Uterus (tissue), 4 donors: Measurements from ENCODE around the gene BICRA. TPM values are rescaled to one million over a fixed set of nuclear protein-coding genes. Genes with fewer than 3 reads are reported as not detected.

Experiments
- DNase-seq, 2 donors: peaks; one replicate each; pipeline ENCODE4 v3.0.0-alpha.2; 2019 to 2020
- H3K27ac ChIP-seq, 2 donors: fragments of 200-600 bp; sonication (generic); 1 replicate in 1 of 2; 2 replicates in 1 of 2; pipeline ENCODE4 v1.5.1; 2016 to 2018
- H3K27me3 ChIP-seq, 2 donors: fragments of 200-600 bp; sonication (generic); one replicate each; pipeline ENCODE4 v1.5.1; 2018 to 2019; ENCODE audit warnings: control low read depth in 1 of 2
- H3K36me3 ChIP-seq, 2 donors: fragments of 200-600 bp; sonication (generic); one replicate each; pipeline ENCODE4 v1.5.1; 2019; ENCODE audit warnings: control low read depth in 1 of 2
- H3K4me1 ChIP-seq, 2 donors: fragments of 200-600 bp; sonication (generic); one replicate each; pipeline ENCODE4 v1.5.1; 2018 to 2019; ENCODE audit warnings: control low read depth in 1 of 2
- H3K4me3 ChIP-seq, 2 donors: fragments of 200-600 bp; sonication (generic); 1 replicate in 1 of 2; 2 replicates in 1 of 2; pipeline ENCODE4 v1.5.1; 2018 to 2019; ENCODE audit warnings: mild to moderate bottlenecking in 1 of 2
- H3K9me3 ChIP-seq, 2 donors: fragments of 200-600 bp; sonication (generic); one replicate each; pipeline ENCODE4 v1.5.1; 2019; ENCODE audit warnings: control low read depth in 1 of 2
- POLR2A ChIP-seq, 2 donors: fragments of 450-650 bp; IDR thresholded peaks; one replicate each; pipeline ENCODE4 v1.6.1; 2016; ENCODE audit warnings: antibody characterized with exemption in 2 of 2, mild to moderate bottlenecking in 1 of 2, moderate library complexity in 1 of 2
- intact Hi-C: fragments of 100-400 bp; cut with DNase I; formaldehyde crosslinking; loops from one replicate; pipeline ENCODE4 v1.15.1; 2023; ENCODE audit warnings: low total_unique reads
- total RNA-seq, 4 donors: library from RNA; depleted of rRNA in 3 of 4; stranded (reverse); fragments of >200 nt in 3 of 4; gene quantifications; one replicate each; pipeline versions ENCODE4 v1.1.0 to v1.2.4, GENCODE V29; 2014 to 2023
- TF ChIP-seq, protein P1 (sequence below), 4 experiments: fragments of 200-600 bp in 2 of 4; fragments of 450-650 bp in 2 of 4; sonication (generic) in 2 of 4; IDR thresholded peaks; one replicate each; pipeline ENCODE4 v1.5.1; 2016 to 2019; ENCODE audit warnings: antibody characterized with exemption in 4 of 4, mild to moderate bottlenecking in 2 of 4, moderate library complexity in 1 of 4
- donor health status: DM: yes; HTN: yes; CAD: no.

BICRA gene
- total RNA-seq, 4 donors from 2014 or later, result 2.0 to 28.1 (median 20.5) TPM

DNA sequence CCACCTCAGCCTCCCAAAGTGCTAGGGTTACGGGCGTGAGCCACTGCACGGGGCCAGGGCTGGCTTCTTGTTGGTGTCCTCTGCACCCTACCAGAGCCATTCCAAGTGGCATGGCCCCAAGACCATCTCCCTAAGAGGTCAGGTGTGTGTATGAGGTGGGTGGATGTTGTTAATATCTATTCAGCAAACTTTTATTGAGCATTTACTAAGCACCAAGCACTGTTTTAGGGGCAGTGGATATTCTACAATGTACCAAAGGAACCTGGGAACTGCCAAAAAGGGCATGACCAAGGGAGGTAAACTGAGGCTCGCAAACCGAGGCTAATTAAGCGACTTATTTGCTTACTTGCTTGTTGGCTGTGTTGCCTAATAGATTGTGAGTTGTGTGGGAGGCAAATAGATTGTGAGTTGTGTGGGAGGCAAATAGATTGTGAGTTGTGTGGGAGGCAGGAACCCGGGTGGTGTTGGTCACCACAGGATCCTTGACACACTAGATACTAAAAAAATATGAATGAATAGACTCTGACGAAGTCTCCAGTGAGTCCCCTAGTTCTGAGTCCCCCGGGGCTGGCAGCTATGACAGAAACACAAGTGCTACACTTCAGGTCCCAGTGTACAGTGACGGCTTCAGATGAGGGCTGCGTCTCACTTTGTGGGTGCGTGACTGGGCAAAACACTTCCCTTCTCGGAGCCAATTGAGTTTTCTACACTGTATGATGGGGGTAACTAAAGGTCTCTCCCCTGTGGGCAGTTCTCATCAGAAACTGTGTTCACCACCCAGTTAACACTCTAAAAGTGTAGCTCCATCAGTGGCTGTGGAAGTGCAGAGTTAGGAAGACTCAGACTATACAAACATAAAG, 5.0 kb upstream of the BICRA start:
- Histone ChIP-seq H3K9me3 (no peaks in the 10 kb centered on the region), H3K4me3 (no peak overlapping the region), H3K36me3 (no peaks in the 10 kb centered on the region), H3K27ac (no peak overlapping the region), H3K27me3 (no peaks in the 10 kb centered on the region), H3K4me1 (no peaks in the 10 kb centered on the region)
- intact Hi-C loops, result no loop called here
- DNase-seq, result no peak
- TF ChIP-seq, protein P1, sequence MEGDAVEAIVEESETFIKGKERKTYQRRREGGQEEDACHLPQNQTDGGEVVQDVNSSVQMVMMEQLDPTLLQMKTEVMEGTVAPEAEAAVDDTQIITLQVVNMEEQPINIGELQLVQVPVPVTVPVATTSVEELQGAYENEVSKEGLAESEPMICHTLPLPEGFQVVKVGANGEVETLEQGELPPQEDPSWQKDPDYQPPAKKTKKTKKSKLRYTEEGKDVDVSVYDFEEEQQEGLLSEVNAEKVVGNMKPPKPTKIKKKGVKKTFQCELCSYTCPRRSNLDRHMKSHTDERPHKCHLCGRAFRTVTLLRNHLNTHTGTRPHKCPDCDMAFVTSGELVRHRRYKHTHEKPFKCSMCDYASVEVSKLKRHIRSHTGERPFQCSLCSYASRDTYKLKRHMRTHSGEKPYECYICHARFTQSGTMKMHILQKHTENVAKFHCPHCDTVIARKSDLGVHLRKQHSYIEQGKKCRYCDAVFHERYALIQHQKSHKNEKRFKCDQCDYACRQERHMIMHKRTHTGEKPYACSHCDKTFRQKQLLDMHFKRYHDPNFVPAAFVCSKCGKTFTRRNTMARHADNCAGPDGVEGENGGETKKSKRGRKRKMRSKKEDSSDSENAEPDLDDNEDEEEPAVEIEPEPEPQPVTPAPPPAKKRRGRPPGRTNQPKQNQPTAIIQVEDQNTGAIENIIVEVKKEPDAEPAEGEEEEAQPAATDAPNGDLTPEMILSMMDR (IDR thresholded peaks at IDR 0.05), result no peak
- no peak for TF ChIP-seq POLR2A (IDR thresholded peaks at IDR 0.05)

DNA sequence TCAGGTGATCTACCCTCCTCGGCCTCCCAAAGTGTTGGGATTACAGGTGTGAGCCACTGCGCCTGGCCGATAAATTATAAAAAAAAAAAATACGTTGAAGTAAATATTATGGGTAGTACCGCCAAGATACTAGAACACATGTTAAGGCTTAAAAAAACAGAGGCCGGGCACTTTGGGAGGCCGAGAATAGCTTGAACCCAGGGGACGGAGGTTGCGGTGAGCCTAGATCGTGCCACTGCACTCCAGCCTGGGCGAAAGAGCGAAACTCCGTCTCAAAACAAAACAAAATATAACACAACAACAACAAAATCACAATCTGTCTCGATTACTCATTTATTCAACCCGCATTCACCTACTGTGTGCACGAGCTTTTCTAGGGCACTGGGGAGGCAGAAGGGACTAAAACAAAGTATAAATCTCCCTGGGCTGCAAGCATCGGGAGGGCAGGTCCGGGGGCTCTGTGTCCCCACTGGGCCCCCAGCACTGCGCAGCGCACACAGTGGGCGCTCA, 1.3 kb upstream of the BICRA start:
- Histone ChIP-seq H3K27me3 (no peaks in the 10 kb centered on the region), H3K9me3 (no peaks in the 10 kb centered on the region), H3K36me3 (no peaks in the 10 kb centered on the region), H3K4me3 (peak overlapping the region; percentile 84 to 95), H3K4me1 (peaks cover 8 to 12% of the 10 kb centered on the region in 2 donors), H3K27ac (peak overlapping the region; percentile 86 to 96)
- intact Hi-C loops, result no loop called here
- TF ChIP-seq POLR2A (IDR thresholded peaks at IDR 0.05), result no peak
- TF ChIP-seq, protein P1 (IDR thresholded peaks at IDR 0.05), result no peak
- DNase-seq, result no peak

DNA sequence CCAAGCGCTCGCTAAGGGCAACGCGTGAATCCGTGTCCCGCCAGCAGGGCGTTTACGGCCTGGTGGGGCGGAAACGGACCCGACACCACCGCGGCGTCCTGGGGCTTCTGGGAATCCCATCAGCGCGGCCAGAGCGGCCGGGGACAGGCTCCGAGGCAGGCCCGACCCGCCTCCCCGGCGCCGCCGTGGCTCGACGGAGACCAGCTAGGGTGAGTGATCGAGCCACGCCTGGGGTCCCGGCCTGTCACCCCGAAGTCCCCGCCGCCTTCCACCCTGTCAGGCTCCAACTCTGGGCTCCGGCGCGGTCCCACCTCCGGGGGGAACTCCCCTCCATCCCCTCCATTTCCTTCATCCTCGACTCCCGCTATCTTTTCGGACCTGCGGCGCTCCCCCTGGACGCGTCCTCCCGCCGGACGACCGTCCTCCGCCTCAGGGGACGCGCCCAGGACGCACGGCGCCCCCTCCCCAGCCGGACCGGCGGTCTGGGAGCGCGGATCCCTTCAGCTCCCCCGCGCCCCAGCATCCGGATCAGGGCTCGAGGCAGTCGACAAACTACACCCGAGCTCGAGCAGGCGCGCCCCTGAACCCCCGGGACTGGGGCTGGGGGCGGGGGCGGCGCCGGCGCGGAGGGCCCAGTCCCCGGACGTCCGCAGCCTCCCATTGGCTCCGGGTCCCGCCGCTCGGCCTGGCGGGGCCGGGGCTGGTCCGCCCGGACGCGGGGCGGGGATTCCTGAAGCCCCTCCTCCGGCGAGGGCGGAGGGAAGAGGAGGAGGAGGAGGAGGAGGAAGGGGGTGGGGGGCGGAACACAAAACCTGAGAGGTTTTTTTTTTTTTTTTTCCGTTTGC, 638 bp upstream of the BICRA start:
- intact Hi-C loops, result no loop called here
- Histone ChIP-seq H3K4me3 (peak overlapping the region; percentile 84 to 95), H3K27me3 (no peaks in the 10 kb centered on the region), H3K27ac (peak overlapping the region; percentile 94 to 96), H3K36me3 (no peaks in the 10 kb centered on the region), H3K4me1 (peaks cover 12 to 14% of the 10 kb centered on the region in 2 donors), H3K9me3 (no peaks in the 10 kb centered on the region)
- peak; percentile 95 to 96 for DNase-seq
- TF ChIP-seq, protein P1 (IDR thresholded peaks at IDR 0.05), result peak in 2 of 4 experiments; percentile 9 to 38
- peak; percentile 67 to 91 for TF ChIP-seq POLR2A (IDR thresholded peaks at IDR 0.05)

DNA sequence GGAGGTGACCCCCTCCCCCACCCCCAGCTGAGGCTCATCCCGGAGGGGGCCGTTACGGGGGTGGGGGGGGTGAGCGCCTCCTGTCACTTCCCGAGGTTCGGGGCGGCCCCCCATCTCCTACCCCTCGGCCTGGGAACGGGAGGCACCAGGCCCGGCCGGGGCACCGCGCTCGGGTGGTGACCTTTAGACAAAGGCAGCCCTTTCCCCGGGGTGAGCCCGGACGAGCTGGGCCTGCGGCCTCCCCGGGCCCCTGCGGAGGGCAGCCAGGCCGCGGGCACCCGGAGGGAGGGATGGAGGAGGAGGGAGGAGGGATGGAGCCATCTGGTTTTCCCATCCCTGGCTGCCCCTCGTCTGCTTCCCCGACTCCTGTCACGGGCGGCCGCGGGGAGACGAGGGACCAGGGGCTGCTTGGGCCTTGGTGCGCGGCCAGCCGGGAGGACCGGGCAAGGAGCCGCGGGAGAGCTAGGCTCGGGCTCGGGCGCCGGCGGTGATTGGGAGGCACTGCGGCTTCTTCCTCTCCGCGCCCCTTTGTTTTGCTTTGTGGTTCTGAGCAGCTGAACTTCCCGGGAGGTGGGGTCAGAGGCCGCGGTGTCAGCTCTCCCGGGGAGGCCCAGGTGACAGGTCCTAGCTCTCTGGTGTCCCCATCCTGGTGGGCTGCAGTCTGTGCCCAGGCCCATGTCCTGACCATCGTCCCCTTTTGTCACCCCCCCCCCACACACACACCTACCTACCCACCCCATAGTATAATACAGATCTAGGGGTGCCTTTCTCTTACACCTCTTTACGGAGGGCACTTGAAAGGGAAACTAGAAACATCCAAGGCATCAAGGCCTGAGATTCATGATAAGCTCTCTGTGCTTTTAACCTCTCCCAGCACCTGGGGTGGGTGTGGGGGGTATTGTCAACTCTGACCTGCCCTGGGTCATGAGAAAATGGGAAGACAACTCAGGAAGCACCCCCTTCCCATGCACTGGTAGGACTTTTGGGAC, 1.3 kb downstream of the BICRA start:
- intact Hi-C loops, result no loop called here

More for the DNA sequence above, 1.3 kb downstream of the BICRA start:
- DNase-seq, result peak; percentile 33 to 40
- no peaks in the 10 kb centered on the region for H3K27me3 ChIP-seq
- H3K4me3 ChIP-seq, result peak overlapping the region; percentile 80 to 96
- H3K27ac ChIP-seq, result peak overlapping the region; percentile 93 to 94
- no peak for TF ChIP-seq POLR2A (IDR thresholded peaks at IDR 0.05)
- TF ChIP-seq, protein P1 (IDR thresholded peaks at IDR 0.05), result no peak
- peaks cover 12 to 15% of the 10 kb centered on the region in 2 donors for H3K4me1 ChIP-seq
- H3K9me3 ChIP-seq, result no peaks in the 10 kb centered on the region
- H3K36me3 ChIP-seq, result no peaks in the 10 kb centered on the region
